Glomerular visceral epithelial cell (primary cell): ENCODE results near the gene OSBPL10.

Experiments used
- DNase-seq: peaks from one replicate; pipeline ENCODE4 v3.0.0-alpha.2; 2016; ENCODE audit errors: extremely low spot score

The OSBPL10 gene

GRCh38 chr3:31744913-31745312 lies 236.1 kb downstream of the OSBPL10 start:
- no peak for DNase-seq

DNA sequence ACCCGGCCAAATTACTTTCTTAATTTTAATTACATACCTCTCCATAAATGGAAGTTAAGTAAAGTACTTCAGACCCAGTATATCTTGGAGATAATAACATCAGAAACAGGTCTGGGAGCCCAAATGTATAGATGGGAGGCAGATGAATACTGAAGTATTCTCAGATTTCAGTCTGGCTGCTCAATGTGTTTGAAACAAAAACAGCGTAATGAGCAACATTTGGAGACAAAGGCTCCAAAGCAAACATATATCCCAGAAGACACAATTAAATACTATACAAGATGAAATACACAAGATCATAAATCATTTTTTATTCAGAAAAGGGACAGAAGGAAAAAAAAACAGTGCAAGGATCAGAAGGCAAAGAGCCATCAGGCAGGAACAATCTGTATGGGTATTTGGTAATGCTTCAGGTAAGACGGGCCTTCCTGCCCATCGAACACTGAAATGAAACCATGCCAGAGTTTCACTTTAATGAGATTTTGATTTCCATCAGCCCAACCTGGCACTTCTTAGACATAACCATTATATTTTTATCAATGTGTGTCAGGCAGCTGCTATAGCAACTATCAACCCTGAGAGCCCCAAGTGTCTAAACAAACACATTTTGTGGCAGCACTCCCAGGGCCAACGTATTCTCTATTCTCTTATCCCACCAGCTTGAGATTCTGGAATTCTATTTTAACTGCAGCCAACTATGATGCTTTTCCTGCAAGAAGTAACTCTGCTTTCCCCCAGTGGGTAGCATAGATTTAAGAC lies 237.6 kb downstream of the OSBPL10 start:
- DNase-seq, result no peak

DNA sequence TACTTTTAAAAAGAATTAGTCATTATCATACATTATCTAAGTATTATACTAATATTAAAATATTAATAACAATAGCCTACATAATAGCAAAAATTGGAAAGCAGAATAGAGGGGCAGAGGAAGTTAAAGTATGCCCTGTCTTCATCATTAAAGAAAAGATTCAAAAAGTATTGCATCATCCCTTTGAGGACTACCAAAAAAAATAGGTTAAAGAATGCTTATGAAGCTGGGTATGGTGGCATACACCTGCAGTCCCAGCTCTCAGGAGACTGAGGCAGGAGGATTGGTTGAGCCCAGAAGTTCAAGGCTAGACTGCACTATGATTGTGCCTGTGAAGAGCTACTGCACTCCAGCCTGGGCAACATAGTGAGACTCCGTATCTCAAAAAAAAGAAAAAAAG lies 240.7 kb downstream of the OSBPL10 start:
- no peak for DNase-seq

DNA sequence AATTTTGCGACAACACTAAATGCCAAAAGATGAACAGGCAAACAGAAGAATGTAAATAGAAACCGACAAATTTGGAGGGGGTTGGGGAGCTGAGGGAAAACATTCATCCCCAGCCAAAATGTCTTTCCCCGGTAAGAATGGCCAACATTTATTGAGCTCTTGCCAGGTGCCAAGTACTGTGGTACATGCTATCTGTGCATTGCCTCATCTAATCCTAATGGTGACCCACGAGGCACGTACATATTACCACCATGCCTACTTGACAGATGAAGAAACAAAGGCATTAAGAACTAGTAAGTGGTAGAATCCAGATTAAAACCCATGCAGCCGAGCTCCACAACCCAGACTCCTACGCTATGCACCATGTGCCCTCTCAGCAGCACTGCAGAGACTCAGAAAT lies 242.7 kb downstream of the OSBPL10 start:
- no peak for DNase-seq

DNA sequence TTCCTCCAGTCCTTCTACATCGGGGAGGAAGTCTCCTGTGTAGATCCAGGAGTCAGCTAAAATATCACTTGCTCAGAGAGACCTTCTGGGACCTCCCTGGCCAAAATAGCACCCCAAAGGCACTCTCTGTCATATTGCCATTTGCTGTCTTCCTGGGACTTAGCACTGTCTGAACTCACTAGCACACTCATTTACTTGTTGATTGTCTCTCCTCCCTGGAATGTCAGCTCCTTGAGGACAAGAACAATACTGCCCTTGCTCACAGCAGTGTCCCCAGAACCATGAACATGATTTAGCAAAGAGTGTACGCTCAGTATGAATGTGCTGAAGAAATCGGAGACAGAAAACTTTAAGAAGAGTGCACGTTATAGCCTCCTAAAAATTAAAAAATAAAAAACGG lies 245.4 kb downstream of the OSBPL10 start:
- DNase-seq, result no peak

- DNase-seq, result peak; percentile 38
These were observed 247.8 kb downstream of the OSBPL10 start for GRCh38 chr3:31733234-31733667.

DNA sequence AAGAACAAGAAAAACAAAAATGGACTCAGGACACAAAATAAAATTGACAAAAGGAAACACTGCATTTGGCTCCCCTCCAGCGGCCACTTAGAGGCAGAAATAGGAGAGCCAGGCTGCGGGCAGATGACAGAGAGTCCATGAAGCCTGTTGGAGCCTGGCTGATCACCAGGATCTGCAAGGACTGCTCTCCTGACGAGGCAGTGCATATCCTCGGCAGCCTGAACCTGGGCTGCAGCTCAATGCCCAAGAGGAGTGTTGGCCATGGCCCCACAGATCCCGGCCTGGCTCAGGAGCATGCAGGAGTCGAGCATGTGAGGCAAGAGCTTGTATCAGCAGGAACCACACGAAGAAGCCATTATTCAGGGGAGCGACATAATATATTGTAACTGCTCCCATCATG lies 248.5 kb downstream of the OSBPL10 start:
- no peak for DNase-seq

DNA sequence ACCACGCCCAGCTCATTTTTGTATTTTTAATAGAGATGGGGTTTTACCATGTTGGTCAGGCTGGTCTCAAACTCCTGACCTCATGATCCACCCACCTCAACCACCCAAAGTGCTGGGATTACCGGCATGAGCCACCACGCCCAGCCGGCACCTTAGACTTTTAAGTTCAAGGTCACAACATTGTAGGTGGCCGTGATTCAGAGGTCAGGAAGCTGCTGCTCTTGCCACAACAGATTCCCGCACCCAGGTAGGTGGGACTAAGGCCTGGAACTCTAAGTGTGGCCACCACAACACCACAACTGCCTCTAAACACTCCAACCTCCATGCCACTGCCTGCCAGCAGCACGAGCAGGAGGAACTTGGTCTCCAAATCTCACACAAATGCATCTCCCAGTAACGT lies 251.5 kb downstream of the OSBPL10 start:
- no peak for DNase-seq

DNA sequence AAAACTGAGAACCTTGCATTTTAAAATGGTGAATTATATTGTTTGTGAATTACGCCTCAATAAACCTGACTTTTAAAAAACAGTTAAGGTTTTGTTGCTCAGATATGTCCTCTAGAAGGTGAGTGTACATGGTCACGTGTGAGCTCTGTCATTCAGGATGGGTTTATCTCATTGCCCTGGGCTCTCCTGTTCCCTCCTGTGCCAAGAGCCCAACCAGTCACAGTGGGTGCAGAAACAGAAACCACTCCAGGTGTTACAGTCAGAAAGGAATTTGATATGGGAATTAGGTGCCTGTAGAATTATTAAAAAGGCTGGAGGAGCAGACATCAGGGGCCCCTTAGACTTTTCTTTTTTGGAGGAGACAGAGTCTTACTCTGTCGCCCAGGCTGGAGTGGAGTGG lies 252.0 kb downstream of the OSBPL10 start:
- no peak for DNase-seq

- no peak for DNase-seq
These were observed 252.7 kb downstream of the OSBPL10 start for GRCh38 chr3:31728403-31728802.

DNA sequence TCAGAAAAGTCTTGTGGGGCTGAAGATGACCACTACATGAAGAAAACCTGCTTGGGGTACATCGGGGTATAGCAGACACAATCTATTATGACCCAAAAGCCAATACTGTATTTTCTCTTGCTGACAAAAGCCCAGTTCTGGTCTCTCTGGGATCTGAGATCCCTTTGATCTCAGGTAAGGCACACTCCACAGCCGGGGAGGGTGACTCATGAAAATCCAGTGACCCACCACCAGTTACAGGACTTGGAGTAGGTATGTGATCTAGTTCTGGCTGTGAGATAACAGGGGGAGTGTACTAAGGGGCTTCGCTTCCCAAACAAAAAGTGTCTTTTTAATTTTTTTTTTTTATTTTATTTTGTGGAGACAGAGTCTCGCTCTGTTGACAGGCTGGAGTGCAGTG lies 255.1 kb downstream of the OSBPL10 start:
- no peak for DNase-seq

GRCh38 chr3:31725568-31725967 lies 255.5 kb downstream of the OSBPL10 start:
- DNase-seq, result no peak

- DNase-seq, result no peak
These were observed 256.4 kb downstream of the OSBPL10 start for GRCh38 chr3:31724651-31725050.

DNA sequence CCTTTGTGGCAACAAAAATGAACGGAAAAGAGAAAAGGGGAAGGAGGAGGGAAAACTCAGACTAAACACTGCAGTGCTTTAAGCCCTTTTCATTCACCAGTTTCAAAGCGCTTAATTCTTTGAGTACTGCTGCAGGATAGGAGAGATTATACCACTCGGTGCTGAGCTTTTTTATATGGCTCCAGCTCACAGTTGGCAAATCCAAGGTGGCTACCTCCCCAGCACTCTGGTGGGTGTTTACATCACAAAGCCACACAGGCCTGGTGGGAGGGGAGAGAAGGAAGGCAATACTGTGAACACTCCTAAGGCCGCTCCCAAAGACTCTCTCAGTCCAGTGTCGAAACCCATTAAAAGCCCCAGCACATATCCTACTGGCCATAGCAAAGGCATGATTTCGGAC lies 256.9 kb downstream of the OSBPL10 start:
- no peak for DNase-seq

- no peak for DNase-seq
These were observed 257.4 kb downstream of the OSBPL10 start for GRCh38 chr3:31723701-31724100.

- no peak for DNase-seq
These were observed 259.4 kb downstream of the OSBPL10 start for GRCh38 chr3:31721676-31722075.

GRCh38 chr3:31714495-31715280 lies 266.4 kb downstream of the OSBPL10 start:
- no peak for DNase-seq

DNA sequence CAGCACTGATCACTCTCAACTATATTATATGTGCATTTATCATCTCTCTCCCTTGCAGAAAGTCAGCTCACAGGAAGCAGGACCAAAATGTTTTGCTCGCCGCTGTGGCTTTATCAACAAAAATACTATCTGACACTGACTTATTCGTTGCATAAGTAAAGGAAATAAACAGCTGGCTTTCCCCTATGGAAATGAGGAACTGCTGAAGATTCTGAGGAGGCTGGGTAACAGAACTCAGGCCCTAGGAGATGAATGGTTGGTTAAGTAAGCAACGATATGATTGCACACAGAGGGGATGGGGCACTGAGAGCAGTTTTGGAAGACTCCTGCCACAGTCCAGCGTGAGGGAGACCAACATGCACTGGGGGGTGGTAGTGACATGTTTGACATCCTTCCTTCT lies 267.2 kb downstream of the OSBPL10 start:
- DNase-seq, result no peak

DNA sequence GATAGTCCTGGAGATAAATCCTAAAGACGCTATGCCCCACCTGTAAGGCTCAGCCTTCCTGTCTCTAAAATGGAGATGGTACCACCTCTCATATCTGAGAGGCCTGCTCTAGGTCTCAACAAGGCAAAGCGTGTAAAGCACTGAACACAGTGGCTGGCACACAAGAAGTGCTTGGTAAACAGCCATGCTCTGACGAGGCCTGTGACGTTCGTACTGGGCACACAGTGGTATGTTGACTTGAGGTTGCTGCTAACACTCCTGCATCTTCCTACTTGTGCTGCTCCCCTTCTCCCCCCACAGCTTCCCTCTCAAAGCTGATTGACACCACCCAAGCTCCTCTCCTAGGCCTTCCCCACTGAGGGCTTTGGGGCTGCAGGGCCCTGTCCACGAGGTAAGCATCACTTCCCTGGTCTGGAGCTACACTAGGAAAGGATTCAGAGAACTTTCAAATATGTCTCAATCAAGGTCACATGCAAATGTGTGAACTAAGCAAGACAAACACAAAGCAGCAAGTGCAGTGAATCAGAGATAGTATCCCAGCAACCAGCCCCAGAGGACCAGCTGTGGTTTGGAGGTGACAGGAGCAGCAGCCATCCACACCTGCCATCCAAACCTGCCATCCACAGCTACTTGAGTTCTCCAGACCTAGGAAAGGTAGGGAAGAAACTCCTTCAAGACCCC lies 270.8 kb downstream of the OSBPL10 start:
- DNase-seq, result no peak

DNA sequence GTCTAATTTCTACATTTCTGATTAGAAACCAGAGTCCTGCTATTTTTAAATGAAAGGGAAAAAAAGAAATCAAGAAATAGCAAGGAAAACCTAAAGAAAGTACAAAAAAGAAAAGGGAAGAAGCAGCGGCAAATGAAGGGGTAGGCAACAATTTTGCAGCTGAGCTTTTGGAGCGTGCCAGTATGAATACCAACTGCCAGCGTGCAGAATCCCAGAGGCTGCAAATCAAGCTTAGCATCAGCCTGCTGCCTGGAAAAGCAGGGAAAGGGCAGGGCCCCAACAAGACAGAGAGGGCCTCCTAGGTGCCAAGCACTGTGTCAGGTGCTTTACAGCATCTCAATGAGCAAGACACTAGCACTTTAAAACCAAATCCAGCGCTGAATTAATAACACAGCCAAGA lies 271.5 kb downstream of the OSBPL10 start:
- DNase-seq, result no peak

- DNase-seq, result no peak
These were observed 272.1 kb downstream of the OSBPL10 start for GRCh38 chr3:31709005-31709404.

DNA sequence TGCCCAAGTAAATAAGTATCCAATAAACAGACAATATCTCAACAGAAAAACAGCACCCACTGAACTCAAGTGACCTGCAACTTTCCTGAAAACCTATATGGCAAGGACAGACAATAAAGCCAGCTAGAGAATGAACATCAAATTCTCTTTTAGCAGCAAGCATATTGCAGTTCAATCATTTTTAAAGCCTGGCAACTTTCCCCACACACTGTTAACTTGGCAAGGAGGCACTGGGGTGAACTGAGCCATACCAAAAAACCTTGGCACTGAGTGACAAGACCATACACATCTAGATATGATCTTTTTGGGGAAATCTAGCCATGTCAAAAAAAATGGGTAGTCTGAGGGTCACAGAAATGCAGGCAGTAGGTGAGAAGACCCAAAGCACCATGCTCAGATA lies 273.8 kb downstream of the OSBPL10 start:
- DNase-seq, result no peak

- DNase-seq, result no peak
These were observed 275.3 kb downstream of the OSBPL10 start for GRCh38 chr3:31705736-31706135.
